RWPE2 (cell line): ENCODE measurements around the gene DCLRE1C.
"Not testable (repeated sequence)": the region's sequence is repeated elsewhere in the genome, so short reads cannot be mapped to it uniquely, and the experiment has no call there.

Experiments
- ATAC-seq: fragments of 200-7000 bp; cut with Tn5 transposase; 3 replicates; pipeline ENCODE4 v1.9.1; 2021; ENCODE audit warnings: low read depth
- DNase-seq: peaks from one replicate; pipeline ENCODE4 v3.0.0-alpha.2; 2020; ENCODE audit warnings: low spot score
- H3K27ac ChIP-seq: fragments of 450-650 bp; 2 replicates; pipeline ENCODE4 v1.5.1; 2017; ENCODE audit warnings: mild to moderate bottlenecking; ENCODE audit not compliant: poor library complexity, severe bottlenecking
- H3K27me3 ChIP-seq: fragments of 250-450 bp; sonication (Bioruptor Pico); 2 replicates; pipeline ENCODE4 v1.5.1; 2021; ENCODE audit warnings: mild to moderate bottlenecking, moderate library complexity; ENCODE audit not compliant: insufficient read depth, poor library complexity, severe bottlenecking
- H3K36me3 ChIP-seq: fragments of 250-450 bp; sonication (Bioruptor Pico); 2 replicates; pipeline ENCODE4 v1.5.1; 2020; ENCODE audit warnings: low read depth, mild to moderate bottlenecking, moderate library complexity
- H3K4me1 ChIP-seq: fragments of 250-450 bp; sonication (Bioruptor Pico); 2 replicates; pipeline ENCODE4 v1.5.1; 2021; ENCODE audit warnings: mild to moderate bottlenecking, moderate library complexity; ENCODE audit not compliant: insufficient read depth, poor library complexity, severe bottlenecking
- H3K4me3 ChIP-seq: fragments of 250-450 bp; sonication (Bioruptor Pico); 2 replicates; pipeline ENCODE4 v1.5.1; 2021; ENCODE audit warnings: mild to moderate bottlenecking, moderate library complexity; ENCODE audit not compliant: severe bottlenecking
- H3K9me3 ChIP-seq: fragments of 250-450 bp; sonication (Bioruptor Pico); 2 replicates; pipeline ENCODE4 v1.5.1; 2021; ENCODE audit warnings: mild to moderate bottlenecking, moderate library complexity; ENCODE audit not compliant: severe bottlenecking
- CTCF ChIP-seq: fragments of 450-650 bp; IDR thresholded peaks from one replicate; pipeline ENCODE4 v1.5.1; 2017; ENCODE audit warnings: mild to moderate bottlenecking, moderate library complexity; ENCODE audit not compliant: poor library complexity, severe bottlenecking

The DCLRE1C gene

GRCh38 chr10:14949291-14949690 is 4.6 kb downstream of the DCLRE1C start:
- Histone ChIP-seq H3K36me3 (peaks cover 75% of the 10 kb centered on the region), H3K27me3 (no peaks in the 10 kb centered on the region), H3K4me3 (no peak overlapping the region), H3K9me3 (no peaks in the 10 kb centered on the region), H3K27ac (no peak overlapping the region), H3K4me1 (peaks cover 3% of the 10 kb centered on the region)
- no peak for TF ChIP-seq CTCF
- no peak for DNase-seq
- no peak for ATAC-seq

GRCh38 chr10:14947268-14947667 is 6.6 kb downstream of the DCLRE1C start:
- no peak for ATAC-seq
- Histone ChIP-seq H3K27me3 (no peaks in the 10 kb centered on the region), H3K9me3 (no peaks in the 10 kb centered on the region), H3K27ac (no peak overlapping the region), H3K4me1 (peaks cover 3% of the 10 kb centered on the region), H3K4me3 (no peak overlapping the region), H3K36me3 (peaks cover 76% of the 10 kb centered on the region)
- DNase-seq: no peak
- TF ChIP-seq CTCF: no peak

- Histone ChIP-seq H3K27me3 (no peaks in the 10 kb centered on the region), H3K27ac (no peak overlapping the region), H3K9me3 (no peaks in the 10 kb centered on the region), H3K4me1 (peaks cover 3% of the 10 kb centered on the region), H3K36me3 (peaks cover 67% of the 10 kb centered on the region), H3K4me3 (no peak overlapping the region)
- ATAC-seq (peak; percentile 67), DNase-seq (no peak)
- TF ChIP-seq CTCF: no peak
These were observed 8.8 kb downstream of the DCLRE1C start for GRCh38 chr10:14945108-14945507.

- ATAC-seq: not testable (repeated sequence)
- peaks cover 50% of the 10 kb centered on the region for H3K36me3 ChIP-seq
These were observed 11.0 kb downstream of the DCLRE1C start for GRCh38 chr10:14942950-14943338.

GRCh38 chr10:14942147-14942949 is 11.5 kb downstream of the DCLRE1C start:
- peaks cover 44% of the 10 kb centered on the region for H3K36me3 ChIP-seq
- DNase-seq, H3K27ac ChIP-seq, H3K4me3 ChIP-seq, H3K9me3 ChIP-seq, ATAC-seq, H3K4me1 ChIP-seq, H3K27me3 ChIP-seq: not testable (repeated sequence)

More at GRCh38 chr10:14942950-14943338, 11.0 kb downstream of the DCLRE1C start:
- not testable (repeated sequence) for DNase-seq, H3K27me3 ChIP-seq, H3K4me3 ChIP-seq, H3K27ac ChIP-seq, H3K9me3 ChIP-seq, H3K4me1 ChIP-seq

- H3K9me3 ChIP-seq, H3K27ac ChIP-seq, H3K4me3 ChIP-seq, ATAC-seq, DNase-seq, H3K27me3 ChIP-seq, H3K4me1 ChIP-seq: not testable (repeated sequence)
- peaks cover 34% of the 10 kb centered on the region for H3K36me3 ChIP-seq
These were observed 14.9 kb downstream of the DCLRE1C start for GRCh38 chr10:14938971-14939370.
